NT2/D1 (cell line): ENCODE measurements around the gene TGFB1I1.

Experiments
- DNase-seq: peaks from one replicate; pipeline ENCODE4 v3.0.0-alpha.2; 2011; ENCODE audit warnings: low read depth, low spot score
- H3K27me3 ChIP-seq: 2 replicates; pipeline ENCODE4 v1.6.0; 2011; ENCODE audit warnings: mild to moderate bottlenecking; ENCODE audit not compliant: insufficient read length, insufficient read depth
- H3K36me3 ChIP-seq: 2 replicates; pipeline ENCODE4 v1.6.1; 2011; ENCODE audit warnings: mild to moderate bottlenecking, low read length, mixed read lengths; ENCODE audit not compliant: insufficient read depth, insufficient read length
- H3K4me1 ChIP-seq: 2 replicates; pipeline ENCODE4 v1.5.1; 2011; ENCODE audit not compliant: insufficient read depth, insufficient read length
- H3K4me3 ChIP-seq: 2 replicates; pipeline ENCODE4 v1.5.1; 2011; ENCODE audit warnings: low read depth; ENCODE audit not compliant: insufficient read length
- H3K9ac ChIP-seq: 2 replicates; pipeline ENCODE4 v1.6.0; 2011; ENCODE audit warnings: low read depth; ENCODE audit not compliant: insufficient read length
- H3K9me3 ChIP-seq: 2 replicates; pipeline ENCODE4 v1.5.1; 2011; ENCODE audit warnings: mild to moderate bottlenecking, low read length; ENCODE audit not compliant: insufficient read depth
- SUZ12 ChIP-seq: IDR thresholded peaks from 2 replicates; pipeline ENCODE4 v1.6.1; 2011; ENCODE audit not compliant: insufficient read length, insufficient read depth; ENCODE audit errors: extremely low read depth
- YY1 ChIP-seq: IDR thresholded peaks from 2 replicates; pipeline ENCODE4 v1.6.1; 2011; ENCODE audit not compliant: insufficient read length, insufficient read depth
- ZNF274 ChIP-seq: IDR thresholded peaks from 2 replicates; pipeline ENCODE4 v1.6.1; 2011; ENCODE audit warnings: mild to moderate bottlenecking, low read depth, low read length

TGFB1I1 gene

DNA sequence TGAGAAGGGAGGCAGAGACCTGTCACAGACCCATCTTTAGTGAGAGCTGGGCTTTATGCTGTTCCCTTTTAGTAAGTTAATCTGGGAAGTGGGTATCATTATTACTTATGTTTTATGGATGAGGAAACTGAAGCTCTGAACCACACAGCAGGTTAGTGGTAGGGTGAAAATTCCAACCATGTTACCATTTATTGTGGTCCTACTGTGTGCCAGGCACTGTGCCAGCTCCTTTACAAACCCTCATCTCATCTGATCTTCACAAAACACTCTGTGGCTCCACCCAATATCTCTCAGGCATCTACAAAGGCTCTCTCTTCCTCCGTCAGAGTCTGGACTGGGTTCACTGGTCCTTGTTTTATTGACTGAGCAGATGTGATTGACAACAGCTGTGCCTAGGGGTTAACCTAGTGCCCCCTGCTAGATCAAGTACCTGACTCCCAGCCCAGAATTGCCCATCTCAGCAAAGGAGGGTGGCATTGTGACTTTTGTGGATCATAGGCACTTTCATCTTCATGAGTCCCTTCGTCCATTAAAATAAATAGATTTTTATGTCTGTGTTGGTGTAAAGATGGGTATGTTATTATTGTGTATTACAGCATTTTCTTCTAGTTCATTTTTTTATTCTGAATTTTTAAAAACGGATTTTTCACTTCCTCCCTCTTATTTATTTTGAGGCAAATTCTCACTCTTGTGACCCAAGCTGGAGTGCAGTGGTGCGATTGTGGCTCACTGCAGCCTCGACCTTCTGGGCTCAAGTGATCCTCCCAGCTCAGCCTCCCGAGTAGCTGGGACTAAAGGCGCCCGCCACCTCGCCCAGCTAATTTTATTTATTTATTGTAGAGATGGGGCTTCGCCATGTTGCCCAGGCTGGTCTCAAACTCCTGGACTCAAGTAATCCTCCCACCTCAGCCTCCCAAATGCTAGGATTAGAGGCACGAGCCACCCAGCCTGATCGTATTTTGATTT, 3.1 kb downstream of the TGFB1I1 start:
- H3K4me1 ChIP-seq, result peaks cover 19% of the 10 kb centered on the region
- H3K4me3 ChIP-seq, result no peak overlapping the region
- DNase-seq, result no peak
- H3K36me3 ChIP-seq, result peaks cover 48% of the 10 kb centered on the region
- peaks cover 49% of the 10 kb centered on the region for H3K27me3 ChIP-seq
- TF ChIP-seq ZNF274 (no peak), SUZ12 (no peak), YY1 (no peak)
- no peak overlapping the region for H3K9ac ChIP-seq
- no peaks in the 10 kb centered on the region; the same call in 1 of the 2 replicates for H3K9me3 ChIP-seq

- H3K4me3 ChIP-seq, result peak overlapping the region; percentile 65
Observed at GRCh38 chr16:31475946-31476302, 4.0 kb downstream of the TGFB1I1 start.

GRCh38 chr16:31476303-31477219, 4.6 kb downstream of the TGFB1I1 start:
- Histone ChIP-seq H3K4me1 (peaks cover 15% of the 10 kb centered on the region), H3K9ac (peak overlapping the region; percentile 88), H3K36me3 (peaks cover 48% of the 10 kb centered on the region), H3K9me3 (no peaks in the 10 kb centered on the region; the same call in 1 of the 2 replicates), H3K27me3 (peaks cover 59% of the 10 kb centered on the region), H3K4me3 (peak overlapping the region; percentile 72)
- DNase-seq, result no peak
- no peak for TF ChIP-seq YY1

More at GRCh38 chr16:31475946-31476302, 4.0 kb downstream of the TGFB1I1 start:
- Histone ChIP-seq H3K27me3 (peaks cover 54% of the 10 kb centered on the region), H3K4me1 (peaks cover 19% of the 10 kb centered on the region), H3K9me3 (no peaks in the 10 kb centered on the region; the same call in 1 of the 2 replicates), H3K9ac (peak overlapping the region; percentile 79), H3K36me3 (peaks cover 48% of the 10 kb centered on the region)
- no peak for DNase-seq
- TF ChIP-seq ZNF274 (no peak), YY1 (no peak), SUZ12 (no peak)

DNA sequence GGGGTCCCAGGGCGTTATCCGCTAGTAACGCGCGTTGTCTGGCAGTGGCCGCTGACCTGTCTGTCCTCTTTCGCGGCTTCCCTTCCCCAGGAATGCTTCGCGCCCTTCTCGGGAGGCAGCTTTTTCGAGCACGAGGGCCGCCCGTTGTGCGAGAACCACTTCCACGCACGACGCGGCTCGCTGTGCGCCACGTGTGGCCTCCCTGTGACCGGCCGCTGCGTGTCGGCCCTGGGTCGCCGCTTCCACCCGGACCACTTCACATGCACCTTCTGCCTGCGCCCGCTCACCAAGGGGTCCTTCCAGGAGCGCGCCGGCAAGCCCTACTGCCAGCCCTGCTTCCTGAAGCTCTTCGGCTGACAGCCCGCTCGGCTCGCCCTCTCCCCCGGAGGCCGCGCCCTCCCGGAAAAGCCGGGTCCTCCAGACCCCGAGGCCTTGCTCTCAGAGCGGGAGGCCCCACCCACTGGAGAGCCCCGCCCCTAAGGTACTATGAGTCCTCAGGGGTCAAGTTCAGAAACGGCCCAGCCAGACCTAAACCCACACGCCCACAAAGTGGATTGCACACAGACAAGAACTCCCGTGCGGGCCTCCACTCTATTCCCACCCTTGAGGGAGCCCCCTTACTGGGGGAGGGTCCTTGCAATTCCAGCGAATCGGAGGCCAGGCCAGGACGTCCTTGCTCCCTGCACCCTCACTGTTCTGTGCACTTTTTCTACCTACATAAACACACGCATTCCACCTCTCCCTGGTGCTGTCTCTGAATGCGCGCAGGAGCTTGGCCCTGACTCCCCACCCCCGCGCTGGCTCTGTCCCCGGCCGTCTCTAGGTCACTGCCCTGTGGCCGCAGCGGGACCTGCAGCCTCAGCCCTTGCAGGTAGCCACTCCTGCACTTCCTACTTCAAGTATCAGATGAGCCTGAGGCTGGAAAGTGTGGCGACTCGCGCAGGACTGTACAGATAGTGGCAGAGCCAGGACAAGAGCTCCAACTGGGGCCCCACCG, 5.6 kb downstream of the TGFB1I1 start:
- H3K36me3 ChIP-seq, result peaks cover 48% of the 10 kb centered on the region
- TF ChIP-seq SUZ12, result no peak
- TF ChIP-seq ZNF274, result no peak; the same call in 1 of the 2 replicates
- TF ChIP-seq YY1, result no peak
- H3K9ac ChIP-seq, result peak overlapping the region; percentile 88
- peaks cover 61% of the 10 kb centered on the region for H3K27me3 ChIP-seq
- no peak for DNase-seq
- no peaks in the 10 kb centered on the region; the same call in 1 of the 2 replicates for H3K9me3 ChIP-seq
- peak overlapping the region; percentile 72 for H3K4me3 ChIP-seq
- H3K4me1 ChIP-seq, result peaks cover 15% of the 10 kb centered on the region

- Histone ChIP-seq H3K27me3 (peaks cover 61% of the 10 kb centered on the region), H3K4me1 (peaks cover 11% of the 10 kb centered on the region), H3K4me3 (no peak overlapping the region), H3K9me3 (no peaks in the 10 kb centered on the region), H3K9ac (peak overlapping the region; percentile 38), H3K36me3 (peaks cover 34% of the 10 kb centered on the region)
- TF ChIP-seq ZNF274 (no peak), SUZ12 (no peak), YY1 (no peak)
- no peak for DNase-seq
Observed at GRCh38 chr16:31478956-31479355, 7.0 kb downstream of the TGFB1I1 start.

- H3K9me3 ChIP-seq, result no peaks in the 10 kb centered on the region
- TF ChIP-seq ZNF274, result no peak
- no peak for TF ChIP-seq SUZ12
- no peak for TF ChIP-seq YY1
- no peak overlapping the region for H3K9ac ChIP-seq
- no peak for DNase-seq
- H3K27me3 ChIP-seq, result peaks cover 59% of the 10 kb centered on the region
- H3K4me3 ChIP-seq, result no peak overlapping the region
- peaks cover 14% of the 10 kb centered on the region for H3K4me1 ChIP-seq
- peaks cover 26% of the 10 kb centered on the region for H3K36me3 ChIP-seq
Observed at GRCh38 chr16:31479751-31480150, 7.8 kb downstream of the TGFB1I1 start.
